Brain microvascular endothelial cell (primary cell): ENCODE measurements around the gene RBKS.
A peak's percentile ranks its signal among the peaks of the same experiment; 100 is the strongest.

Experiments
- DNase-seq: peaks from one replicate; pipeline ENCODE4 v3.0.0-alpha.2; 2020
- H3K27ac ChIP-seq: fragments of 250-450 bp; sonication (Bioruptor Pico); 2 replicates; pipeline ENCODE4 v1.5.1; 2020; ENCODE audit warnings: mild to moderate bottlenecking, moderate library complexity
- H3K27me3 ChIP-seq: fragments of 250-450 bp; sonication (Bioruptor Pico); replicated peaks from 2 replicates; pipeline ENCODE4 v1.5.1; 2020; ENCODE audit warnings: mild to moderate bottlenecking
- H3K36me3 ChIP-seq: fragments of 250-450 bp; sonication (Bioruptor Pico); replicated peaks from 2 replicates; pipeline ENCODE4 v1.5.1; 2020; ENCODE audit warnings: mild to moderate bottlenecking
- H3K4me3 ChIP-seq: 2 replicates; pipeline ENCODE4 v1.5.1; 2011; ENCODE audit warnings: low read depth, mild to moderate bottlenecking, control low read depth, low read length, moderate library complexity
- CTCF ChIP-seq: IDR thresholded peaks from 2 replicates; pipeline ENCODE4 v1.5.1; 2011; ENCODE audit warnings: low read depth, mild to moderate bottlenecking, moderate library complexity, low read length, control low read depth, inconsistent platforms; ENCODE audit errors: missing control alignments
- in situ Hi-C: cut with HindIII; loops from 2 replicates; pipeline ENCODE4 v1.10.0; 2017; ENCODE audit warnings: low sequenced_read_pairs, low pct_ligation_motif_present

The RBKS gene

GRCh38 chr2:27832396-27832795 is 57.8 kb downstream of the RBKS start:
- Histone ChIP-seq H3K4me3 (no peak overlapping the region), H3K27me3 (no peaks in the 10 kb centered on the region), H3K36me3 (no peaks in the 10 kb centered on the region), H3K27ac (peak overlapping the region; percentile 49)
- in situ Hi-C loops = no loop called here
- DNase-seq = peak; percentile 62
- no peak for TF ChIP-seq CTCF

DNA sequence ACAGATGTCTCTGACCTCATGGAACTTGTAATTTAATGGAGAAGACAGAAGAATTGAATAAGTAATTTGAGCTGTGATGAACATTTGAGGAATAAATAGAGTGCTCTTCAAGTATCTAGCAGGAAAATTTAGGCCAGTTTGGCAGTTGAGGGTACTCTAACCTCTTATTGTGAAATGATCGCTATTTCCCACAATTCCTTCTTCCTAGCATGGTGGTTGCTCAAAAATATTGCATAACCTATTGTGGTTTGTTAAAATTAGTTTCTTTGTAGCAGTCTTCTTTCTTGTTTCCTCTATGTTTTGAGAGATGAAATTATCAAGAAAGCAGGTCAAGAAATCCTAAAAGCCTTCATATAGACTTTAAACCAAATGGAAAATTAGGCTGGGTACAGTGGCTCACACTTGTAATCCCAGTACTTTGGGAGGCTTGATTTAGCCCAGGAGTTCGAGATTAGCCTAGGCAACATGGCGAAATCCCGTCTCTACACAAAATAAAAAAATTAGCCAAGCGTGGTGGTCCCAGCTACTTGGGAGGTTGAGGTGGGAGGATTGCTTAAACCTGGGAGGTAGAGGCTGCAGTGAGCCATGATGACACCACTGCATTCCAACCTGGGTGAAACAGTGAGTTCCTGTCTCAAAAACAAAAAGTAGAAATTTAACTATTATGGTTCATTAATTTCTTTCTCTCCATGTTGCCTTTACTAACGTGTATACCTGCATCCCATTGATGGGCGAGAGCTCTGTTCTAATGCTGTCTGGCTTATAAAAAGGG is 58.7 kb downstream of the RBKS start:
- no peaks in the 10 kb centered on the region for H3K27me3 ChIP-seq
- H3K4me3 ChIP-seq = no peak overlapping the region
- no peaks in the 10 kb centered on the region for H3K36me3 ChIP-seq
- in situ Hi-C loops = no loop called here
- DNase-seq = no peak
- peak overlapping the region; percentile 49 for H3K27ac ChIP-seq
- TF ChIP-seq CTCF = no peak

GRCh38 chr2:27830656-27831055 is 59.5 kb downstream of the RBKS start:
- DNase-seq = peak; percentile 25
- in situ Hi-C loops = no loop called here
- Histone ChIP-seq H3K4me3 (no peak overlapping the region), H3K36me3 (no peaks in the 10 kb centered on the region), H3K27me3 (no peaks in the 10 kb centered on the region), H3K27ac (no peak overlapping the region)
- no peak for TF ChIP-seq CTCF

- no peaks in the 10 kb centered on the region for H3K36me3 ChIP-seq
- DNase-seq = no peak
- in situ Hi-C loops = no loop called here
- H3K27me3 ChIP-seq = no peaks in the 10 kb centered on the region
- H3K4me3 ChIP-seq = no peak overlapping the region
- no peak for TF ChIP-seq CTCF
- H3K27ac ChIP-seq = no peak overlapping the region
Measured at GRCh38 chr2:27829791-27830190, 60.4 kb downstream of the RBKS start.

DNA sequence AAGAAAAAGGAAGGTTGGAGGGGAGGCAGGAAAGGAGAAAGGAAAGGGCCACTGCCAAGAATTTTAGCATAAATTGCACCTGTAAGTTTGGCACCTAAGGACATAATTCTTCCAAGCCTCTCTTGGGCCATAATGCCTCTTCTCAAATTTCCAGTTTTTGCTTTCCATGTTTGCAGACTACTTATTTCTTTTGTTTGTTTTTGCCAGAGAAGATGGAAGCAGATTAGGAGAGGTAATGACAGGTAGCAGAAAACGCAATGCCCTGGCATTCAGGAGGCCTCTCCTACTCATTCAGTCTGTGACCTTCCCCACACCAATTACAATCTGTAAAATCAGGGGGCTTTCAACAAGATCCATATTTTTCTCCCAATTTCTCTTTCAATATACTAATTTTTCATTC is 61.9 kb downstream of the RBKS start:
- no peak for DNase-seq
- in situ Hi-C loops = no loop called here
- no peak overlapping the region for H3K4me3 ChIP-seq
- H3K27ac ChIP-seq = no peak overlapping the region
- no peaks in the 10 kb centered on the region for H3K36me3 ChIP-seq
- TF ChIP-seq CTCF = no peak
- H3K27me3 ChIP-seq = no peaks in the 10 kb centered on the region

DNA sequence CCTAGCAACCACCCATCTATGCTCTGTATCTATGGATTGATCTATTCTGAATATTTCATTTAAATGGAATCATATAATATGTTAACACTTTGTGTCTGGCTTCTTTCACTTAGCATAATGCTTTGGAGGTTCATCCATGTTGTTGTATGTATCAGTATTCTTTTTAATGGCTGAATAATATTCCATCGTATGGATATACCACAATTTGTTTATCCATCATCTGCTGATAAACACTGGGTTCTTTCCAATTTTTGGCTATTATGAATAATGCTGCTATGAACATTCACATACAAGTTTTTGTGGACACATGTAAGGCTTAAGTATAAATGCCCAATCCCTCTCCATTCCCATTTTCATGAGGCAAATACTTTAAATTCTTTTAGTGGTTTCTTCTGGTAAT is 65.8 kb downstream of the RBKS start:
- H3K36me3 ChIP-seq = no peaks in the 10 kb centered on the region
- in situ Hi-C loops = no loop called here

More for the DNA sequence above, 65.8 kb downstream of the RBKS start:
- H3K4me3 ChIP-seq = no peak overlapping the region
- H3K27me3 ChIP-seq = no peaks in the 10 kb centered on the region
- no peak for DNase-seq
- no peak for TF ChIP-seq CTCF
- H3K27ac ChIP-seq = no peak overlapping the region
